PFSK-1 (cell line): ENCODE data around the gene KIAA0825.

ENCODE experiments used
- FOXP2 ChIP-seq: optimal IDR thresholded peaks from 2 replicates; pipeline ENCODE3; 2011; ENCODE audit warnings: borderline replicate concordance, control low read depth, inconsistent platforms; ENCODE audit not compliant: insufficient read depth; ENCODE audit errors: extremely low read length, extremely low read depth
- POLR2AphosphoS5 ChIP-seq: IDR thresholded peaks from 2 replicates; pipeline ENCODE4 v1.6.1; 2012; ENCODE audit warnings: low read depth, mild to moderate bottlenecking, control low read depth, low read length, moderate library complexity
- REST ChIP-seq, 2 experiments: IDR thresholded peaks; 2 replicates each; pipeline versions ENCODE4 v1.6.1 to v1.8.0; 2011 to 2012; ENCODE audit warnings: low read depth in 2 of 2, low read length in 2 of 2, control low read depth in 1 of 2, inconsistent platforms in 1 of 2, mild to moderate bottlenecking in 1 of 2, moderate library complexity in 1 of 2; ENCODE audit not compliant: insufficient read depth in 1 of 2
- SIN3A ChIP-seq: IDR thresholded peaks from 2 replicates; pipeline ENCODE4 v1.6.1; 2012; ENCODE audit warnings: mild to moderate bottlenecking, low read length, moderate library complexity, borderline replicate concordance; ENCODE audit not compliant: insufficient read depth
- TAF1 ChIP-seq: IDR thresholded peaks from 2 replicates; pipeline ENCODE4 v1.6.1; 2012; ENCODE audit warnings: low read length, control low read depth, borderline replicate concordance; ENCODE audit not compliant: insufficient read depth

Gene KIAA0825

DNA sequence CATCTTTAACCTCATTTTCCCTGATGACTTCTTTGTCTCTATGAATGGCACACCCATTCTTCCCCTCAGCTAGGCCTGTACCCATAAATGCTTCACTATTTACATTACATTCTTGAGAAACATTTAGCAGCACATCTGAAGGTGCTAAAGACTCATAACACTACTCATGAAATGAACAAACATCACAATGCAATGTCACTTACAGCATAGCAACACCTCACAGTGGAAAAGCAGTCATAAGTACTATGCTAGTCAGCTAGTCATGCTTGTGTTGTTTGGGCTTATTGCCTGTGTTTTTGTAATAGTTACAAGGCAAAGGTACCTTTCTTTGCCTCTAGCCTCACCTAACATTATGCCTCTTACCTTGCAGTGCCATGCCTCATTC is 228.9 kb downstream of the KIAA0825 start:
- TF ChIP-seq TAF1 = no peak

- no peak for TF ChIP-seq SIN3A
- TF ChIP-seq POLR2AphosphoS5 = no peak
- TF ChIP-seq TAF1 = no peak
- no peak for TF ChIP-seq FOXP2
- TF ChIP-seq REST (IDR thresholded peaks at IDR 0.05; ENCODE audit: insufficient read depth in 1 of 2, low read depth in 2 of 2, low read length in 2 of 2) = no peak
Observed at GRCh38 chr5:94388773-94389514, 229.5 kb downstream of the KIAA0825 start.

DNA sequence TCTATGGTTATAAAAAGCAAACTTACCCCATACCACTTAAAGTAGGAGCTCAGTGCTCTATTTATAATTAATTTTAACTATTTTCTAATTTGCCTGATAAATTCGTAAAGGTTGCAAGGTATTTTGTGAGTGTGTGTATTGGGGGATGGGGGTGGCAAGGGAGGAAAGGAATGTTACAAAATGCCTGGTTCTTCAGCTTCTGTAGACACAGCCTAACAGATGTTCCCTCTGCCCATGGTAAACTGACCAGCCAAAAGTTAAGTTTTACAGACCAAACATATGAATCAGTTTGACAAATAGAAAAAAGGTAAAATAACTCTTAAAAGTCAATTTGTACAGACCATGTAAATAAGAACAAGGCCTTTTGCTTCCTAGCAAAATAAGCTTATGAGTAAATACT is 232.6 kb downstream of the KIAA0825 start:
- TF ChIP-seq TAF1 (no peak), FOXP2 (no peak), REST (IDR thresholded peaks at IDR 0.05; ENCODE audit: insufficient read depth in 1 of 2, low read depth in 2 of 2, low read length in 2 of 2) (no peak), SIN3A (no peak), POLR2AphosphoS5 (no peak)

DNA sequence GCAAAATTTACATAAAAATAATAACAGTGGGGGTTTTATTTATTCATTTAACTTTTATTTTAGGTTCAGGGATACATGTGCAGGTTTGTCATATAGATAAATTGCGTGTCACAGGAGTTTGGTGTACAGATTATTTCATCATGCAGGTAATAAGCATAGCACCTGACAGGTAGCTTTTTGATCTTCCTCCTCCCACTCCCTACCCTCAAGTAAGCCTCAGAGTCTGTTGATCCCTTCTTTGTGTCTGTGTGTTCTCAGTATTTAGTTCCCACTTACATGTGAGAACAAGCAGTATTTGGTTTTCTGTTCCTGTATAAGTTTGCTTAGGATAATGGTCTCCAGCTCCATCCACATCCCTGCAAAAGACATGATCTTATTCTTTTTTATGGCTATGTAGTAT is 240.3 kb downstream of the KIAA0825 start:
- TF ChIP-seq REST (IDR thresholded peaks at IDR 0.05; ENCODE audit: insufficient read depth in 1 of 2, low read depth in 2 of 2, low read length in 2 of 2) (no peak), FOXP2 (no peak), POLR2AphosphoS5 (no peak), TAF1 (no peak), SIN3A (no peak)

DNA sequence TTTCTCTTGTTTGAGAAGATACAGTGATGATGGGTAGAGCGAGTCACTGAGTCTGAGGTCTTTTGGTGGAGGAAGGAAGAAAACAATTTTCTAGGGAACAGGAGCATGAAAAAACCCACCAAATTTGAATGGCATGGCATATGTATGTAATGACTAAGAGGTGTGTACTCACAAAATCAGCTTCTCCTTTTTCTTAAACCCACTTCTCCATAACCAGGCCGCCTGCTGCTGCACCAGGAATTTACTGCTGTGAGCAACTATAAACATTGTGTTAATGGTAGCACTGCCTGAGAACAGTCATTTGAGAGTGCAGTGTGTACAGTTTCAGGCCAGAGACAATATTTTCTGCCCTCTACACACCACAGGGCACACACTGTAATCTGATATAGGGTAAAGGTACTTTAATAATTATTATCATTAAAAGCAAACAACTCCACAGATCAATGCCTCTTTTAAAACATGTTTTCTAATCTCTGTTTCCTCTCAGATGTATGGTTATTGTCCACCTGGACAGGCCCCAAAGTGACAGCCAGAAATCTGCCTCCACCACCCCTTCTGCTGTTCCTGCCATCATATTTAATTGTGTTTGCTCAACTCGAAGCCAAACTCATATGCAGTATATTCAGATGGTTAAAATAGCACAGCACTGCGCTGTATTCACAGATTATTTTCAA is 241.6 kb downstream of the KIAA0825 start:
- no peak for TF ChIP-seq TAF1
- TF ChIP-seq FOXP2 = no peak
- no peak for TF ChIP-seq POLR2AphosphoS5
- no peak for TF ChIP-seq SIN3A
- TF ChIP-seq REST (IDR thresholded peaks at IDR 0.05; ENCODE audit: insufficient read depth in 1 of 2, low read depth in 2 of 2, low read length in 2 of 2) = no peak
